GM19025 (cell line): ENCODE data around the gene DCST2.
A peak's percentile ranks its signal among the peaks of the same experiment; 100 is the strongest.

Experiments used
- ATAC-seq: cut with Tn5 transposase; IDR thresholded peaks from one replicate; pipeline ENCODE4 v1.9.1; 2021; ENCODE audit warnings: mild to moderate bottlenecking, low read depth, moderate library complexity; ENCODE audit not compliant: unreplicated experiment

Gene DCST2

DNA sequence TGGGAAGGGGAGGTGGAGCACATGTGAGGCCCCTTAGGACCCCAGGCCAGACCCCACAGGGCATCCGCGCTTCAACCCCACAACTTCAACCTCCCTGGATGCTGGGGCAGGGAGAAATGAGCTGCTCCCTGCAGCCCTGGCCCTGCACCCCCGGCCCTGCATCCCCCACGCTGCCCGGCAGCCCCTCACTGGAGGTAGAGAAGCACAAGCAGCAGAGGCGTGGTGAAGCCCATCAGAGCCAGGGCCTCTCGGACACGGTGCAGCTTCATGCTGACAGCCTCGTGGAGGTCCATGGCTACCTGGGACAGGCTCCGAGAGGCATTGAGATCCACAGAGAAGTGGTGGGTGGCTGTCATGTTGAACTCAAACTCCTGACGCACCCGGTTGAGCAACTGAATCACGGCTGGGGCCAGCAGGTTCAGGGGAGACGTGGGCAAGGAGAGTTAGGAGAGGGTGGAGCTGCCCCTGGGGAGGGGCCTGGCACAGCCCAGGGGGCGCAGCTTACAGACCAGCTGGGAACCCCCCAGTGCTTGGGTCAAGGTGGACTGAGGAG is 3.3 kb downstream of the DCST2 start:
- no peak for ATAC-seq

DNA sequence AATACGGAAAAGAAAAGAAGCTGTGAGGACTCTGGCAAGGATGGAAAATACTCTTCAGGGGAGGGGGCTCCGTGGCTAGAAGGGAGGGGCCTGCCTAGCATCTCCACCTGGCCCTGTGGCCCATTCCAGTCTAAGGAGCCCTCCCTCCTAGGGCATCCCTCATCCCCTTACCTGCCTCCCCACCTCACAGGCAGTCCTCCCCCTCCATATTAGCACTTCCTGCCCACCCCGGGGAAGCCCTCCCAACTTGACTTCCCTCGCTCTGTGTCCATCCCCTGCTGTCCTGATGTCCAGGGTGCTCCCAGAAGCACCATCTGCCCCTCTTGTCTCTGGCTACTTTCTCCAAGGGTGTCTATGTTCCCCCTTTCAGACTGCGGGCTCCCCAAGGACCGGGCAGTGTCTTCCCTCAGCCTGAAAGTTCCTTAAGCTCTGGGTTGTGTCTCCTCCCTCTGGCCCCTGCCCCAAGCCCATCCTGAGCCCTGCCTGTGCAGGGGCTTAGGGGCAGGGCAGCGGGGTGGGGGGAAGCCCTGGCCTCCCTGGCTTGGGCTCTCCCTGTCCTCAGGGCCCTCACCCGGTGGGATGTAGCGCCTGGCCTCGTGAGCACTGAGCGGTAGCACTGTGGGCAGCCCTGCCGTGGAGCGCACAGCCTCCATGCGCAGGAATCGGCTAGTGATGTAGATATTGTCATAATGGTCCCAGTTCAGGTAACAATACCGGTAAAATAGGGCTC is 3.9 kb downstream of the DCST2 start:
- no peak for ATAC-seq

DNA sequence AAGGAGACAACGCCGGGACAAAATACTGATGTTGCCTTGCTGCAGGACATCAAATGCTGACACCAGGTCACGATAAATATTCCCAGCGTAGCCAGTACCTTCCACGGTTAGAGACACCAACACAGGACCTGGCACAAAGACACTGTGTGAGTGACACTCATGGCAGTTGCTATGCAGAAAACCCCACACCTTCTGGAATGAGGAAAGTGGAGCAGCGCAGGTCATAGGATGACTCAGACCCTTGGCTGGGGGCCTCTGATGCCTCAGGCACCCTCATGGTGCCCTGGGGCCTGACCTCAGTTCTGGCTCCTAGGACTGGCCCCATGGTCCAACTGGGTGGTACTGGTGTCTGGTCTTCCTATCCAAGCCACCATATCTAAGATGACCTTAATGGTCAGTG is 7.0 kb downstream of the DCST2 start:
- ATAC-seq, result no peak

DNA sequence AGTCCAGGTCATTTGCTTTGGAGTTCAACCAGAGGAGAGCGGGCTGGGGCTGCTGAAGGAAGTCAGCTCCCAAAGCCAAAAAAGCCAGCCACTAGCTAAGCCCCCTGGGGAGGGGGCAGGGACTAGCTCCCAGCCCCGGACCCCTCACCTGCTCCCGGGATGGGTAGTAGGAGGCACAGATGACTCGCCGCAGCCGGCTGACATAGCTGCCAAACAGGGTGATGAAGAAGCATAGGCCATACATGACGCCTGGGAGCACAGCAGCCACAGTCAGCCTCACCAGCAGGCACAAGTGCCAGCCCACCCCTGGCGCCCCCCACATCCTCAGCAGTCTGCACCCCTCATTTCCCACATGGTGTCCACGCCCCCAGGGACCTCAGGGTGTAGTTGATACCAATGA is 7.4 kb downstream of the DCST2 start:
- ATAC-seq, result no peak

DNA sequence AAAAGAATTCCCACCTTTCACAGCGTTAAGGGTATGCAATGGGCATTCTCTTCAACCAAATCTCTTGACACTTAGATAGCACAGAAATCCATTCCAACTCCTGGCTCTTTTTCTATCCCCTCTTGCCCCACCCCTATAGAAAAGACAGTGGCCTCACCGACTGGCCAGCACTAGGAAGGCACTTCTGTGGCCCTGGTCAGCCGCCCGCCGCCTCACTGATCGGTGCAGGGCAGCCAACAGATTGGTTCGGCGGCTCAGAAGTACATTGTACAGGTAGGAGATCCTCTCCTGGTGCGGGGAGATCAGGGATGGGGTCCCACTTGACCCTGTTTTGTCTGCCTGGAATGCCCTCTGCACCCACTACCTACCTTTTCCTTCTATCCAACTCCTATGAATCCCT is 9.3 kb downstream of the DCST2 start:
- no peak for ATAC-seq

DNA sequence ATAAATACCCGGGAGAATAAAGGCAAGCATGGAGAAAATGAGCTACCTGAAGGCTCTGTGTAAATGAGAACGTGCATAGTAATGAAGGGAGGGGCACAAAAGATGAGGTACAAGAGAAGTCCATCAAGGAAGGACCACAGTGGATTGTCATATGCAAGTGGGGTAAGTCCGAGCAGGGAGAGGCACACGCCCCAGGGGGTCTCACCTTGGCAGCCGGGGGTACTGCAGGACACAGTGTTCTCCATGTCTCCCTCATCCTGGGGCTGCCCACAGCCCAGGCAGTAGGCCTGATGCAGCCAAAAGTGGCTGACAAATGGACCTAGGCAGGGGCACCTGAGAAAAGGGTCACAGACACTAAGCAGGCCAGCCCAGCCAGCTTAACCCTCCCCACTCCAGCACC is 10.0 kb downstream of the DCST2 start:
- ATAC-seq, result no peak

DNA sequence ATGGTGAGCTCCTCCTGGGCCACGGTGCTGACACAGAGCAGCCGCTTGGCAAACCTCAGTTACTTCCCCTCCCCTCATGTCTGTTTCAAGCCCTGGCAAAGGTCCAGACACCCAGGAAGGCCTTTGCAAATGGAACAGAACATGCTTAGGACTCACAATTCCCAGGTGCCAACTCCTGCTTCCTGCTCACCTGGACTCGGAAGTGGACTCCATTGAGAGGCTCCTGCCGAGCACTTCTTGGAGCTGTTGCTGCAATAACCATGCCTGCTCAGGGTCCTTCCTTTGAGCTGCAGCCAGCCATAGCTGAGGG is 10.7 kb downstream of the DCST2 start:
- ATAC-seq, result no peak

DNA sequence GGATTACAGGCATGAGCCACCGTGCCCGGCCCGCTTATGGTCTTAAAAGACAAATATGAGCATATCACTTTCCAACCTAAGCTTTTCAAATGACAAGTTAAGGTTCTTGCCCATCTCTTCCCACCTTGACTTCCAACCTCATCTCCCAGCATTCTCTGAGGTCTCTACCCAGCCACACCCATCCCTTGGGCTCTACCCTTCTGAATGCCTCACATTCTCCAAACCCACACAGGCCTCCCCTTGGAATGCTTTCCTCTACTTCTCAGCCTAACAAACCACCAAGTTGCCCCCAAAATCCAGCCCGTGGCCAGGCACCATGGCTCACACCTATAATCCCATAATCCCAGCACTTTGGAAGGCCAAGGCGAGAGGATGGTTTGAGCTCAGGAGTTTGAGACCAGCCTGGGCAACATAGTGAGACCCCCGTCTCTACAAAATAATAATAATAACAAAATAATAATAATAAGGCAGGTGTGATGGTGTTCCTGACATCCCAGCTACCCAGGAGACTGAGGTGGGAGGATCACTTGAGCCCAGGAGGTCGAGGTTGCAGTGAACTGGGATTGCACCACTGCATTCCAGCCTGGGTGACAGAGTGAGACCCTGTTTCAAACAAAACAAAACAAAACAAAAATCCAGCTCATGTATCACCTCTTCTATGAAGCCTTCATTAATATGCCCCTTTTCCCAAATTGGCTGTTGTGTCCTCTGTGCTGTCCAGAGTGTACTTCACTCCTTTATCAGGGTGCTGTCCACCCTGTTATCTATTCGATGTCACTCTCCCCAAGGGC is 11.2 kb downstream of the DCST2 start:
- no peak for ATAC-seq

DNA sequence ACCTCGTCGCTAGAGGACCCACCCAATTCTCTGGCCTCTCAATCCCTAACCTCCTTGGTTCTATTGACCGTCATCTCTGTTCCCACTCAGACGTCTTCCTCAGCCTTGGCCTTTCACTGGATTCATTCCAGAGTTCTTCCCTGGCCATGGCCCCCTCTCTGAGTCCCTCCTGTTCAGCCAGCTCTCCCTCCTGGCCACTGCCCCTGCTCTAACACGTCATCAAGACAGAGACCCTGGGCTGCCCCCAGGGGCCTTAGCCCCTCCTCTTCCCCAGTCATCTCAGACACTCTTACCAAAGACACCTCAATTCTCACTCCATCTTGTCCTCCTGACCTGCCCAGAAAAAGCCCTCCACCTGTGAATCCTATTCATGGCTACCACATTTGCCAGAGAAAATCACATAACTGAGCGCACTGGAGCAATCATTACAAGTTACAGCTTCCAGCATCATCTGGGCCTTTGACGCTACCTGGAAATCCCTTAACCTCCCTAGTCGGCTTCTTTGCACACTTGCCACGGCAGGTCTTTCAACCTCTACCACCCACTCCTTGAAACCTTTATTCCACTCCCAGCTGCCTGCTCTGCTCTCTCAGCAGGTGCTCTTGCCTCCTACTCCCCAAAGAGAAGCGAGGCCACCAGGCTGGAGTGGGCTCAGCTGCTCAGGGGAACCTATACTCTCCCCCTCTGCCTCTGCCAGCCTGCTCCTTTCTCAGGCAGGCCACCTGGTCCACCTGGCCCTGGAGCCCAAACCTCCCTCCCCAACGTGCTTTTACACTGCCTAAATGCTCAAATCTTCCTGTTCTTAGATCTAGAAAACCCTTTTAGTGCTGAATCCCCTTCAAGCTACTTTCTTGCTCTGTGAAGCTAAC is 14.0 kb downstream of the DCST2 start:
- no peak for ATAC-seq

DNA sequence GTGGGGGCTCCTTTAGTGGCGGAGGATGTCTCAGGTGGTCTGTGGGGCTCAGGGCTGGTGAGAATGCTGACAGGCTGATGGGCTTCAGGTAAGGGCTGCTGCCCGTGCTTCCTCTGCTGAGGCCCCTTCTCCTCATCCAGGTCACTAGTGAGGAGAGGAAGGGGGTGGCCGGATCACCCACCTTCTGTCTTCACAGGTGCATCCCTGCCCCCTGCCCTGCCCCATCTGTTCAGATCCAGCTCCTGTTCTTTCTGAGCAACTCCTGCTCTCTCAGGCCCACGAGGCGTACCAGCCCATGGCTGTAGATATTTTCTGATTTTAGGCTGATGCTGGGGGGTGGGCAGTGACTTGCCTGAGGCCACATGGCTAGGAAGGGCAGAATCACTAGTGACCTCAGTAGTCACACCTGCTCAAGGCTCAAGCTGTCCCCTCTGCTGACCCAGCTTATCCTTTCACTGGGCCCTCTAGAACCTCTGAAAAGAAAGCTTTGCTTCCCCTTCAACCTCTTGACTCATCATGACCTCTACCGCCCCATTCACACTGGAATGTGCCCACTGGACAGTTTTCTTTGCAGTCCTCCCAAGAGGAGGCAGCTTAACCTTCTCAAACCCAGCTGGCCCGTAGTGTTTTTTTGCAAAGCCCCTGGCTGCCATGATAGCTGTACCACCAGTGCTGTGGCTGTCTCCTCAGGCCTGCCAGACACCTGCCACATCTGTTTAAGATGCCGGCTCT is 14.8 kb downstream of the DCST2 start:
- ATAC-seq, result no peak

DNA sequence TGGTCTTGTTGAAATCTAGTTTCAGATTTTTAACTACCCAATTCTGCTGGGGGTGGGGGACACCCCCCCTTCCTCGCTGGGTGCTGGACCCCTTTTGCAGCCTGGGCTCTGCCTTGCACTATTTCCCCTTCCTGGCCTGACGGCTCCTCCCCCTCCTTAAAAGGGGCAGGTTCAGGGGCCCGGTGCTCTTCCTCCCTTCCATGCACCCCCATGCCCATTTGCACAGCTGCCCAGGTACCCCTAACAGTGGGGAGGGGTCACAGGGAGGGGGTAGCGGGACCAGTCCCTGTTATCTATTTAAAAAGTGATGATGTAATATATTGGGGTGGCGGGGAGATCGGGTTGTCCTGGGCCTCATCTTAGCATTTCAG is 15.7 kb downstream of the DCST2 start:
- no peak for ATAC-seq

DNA sequence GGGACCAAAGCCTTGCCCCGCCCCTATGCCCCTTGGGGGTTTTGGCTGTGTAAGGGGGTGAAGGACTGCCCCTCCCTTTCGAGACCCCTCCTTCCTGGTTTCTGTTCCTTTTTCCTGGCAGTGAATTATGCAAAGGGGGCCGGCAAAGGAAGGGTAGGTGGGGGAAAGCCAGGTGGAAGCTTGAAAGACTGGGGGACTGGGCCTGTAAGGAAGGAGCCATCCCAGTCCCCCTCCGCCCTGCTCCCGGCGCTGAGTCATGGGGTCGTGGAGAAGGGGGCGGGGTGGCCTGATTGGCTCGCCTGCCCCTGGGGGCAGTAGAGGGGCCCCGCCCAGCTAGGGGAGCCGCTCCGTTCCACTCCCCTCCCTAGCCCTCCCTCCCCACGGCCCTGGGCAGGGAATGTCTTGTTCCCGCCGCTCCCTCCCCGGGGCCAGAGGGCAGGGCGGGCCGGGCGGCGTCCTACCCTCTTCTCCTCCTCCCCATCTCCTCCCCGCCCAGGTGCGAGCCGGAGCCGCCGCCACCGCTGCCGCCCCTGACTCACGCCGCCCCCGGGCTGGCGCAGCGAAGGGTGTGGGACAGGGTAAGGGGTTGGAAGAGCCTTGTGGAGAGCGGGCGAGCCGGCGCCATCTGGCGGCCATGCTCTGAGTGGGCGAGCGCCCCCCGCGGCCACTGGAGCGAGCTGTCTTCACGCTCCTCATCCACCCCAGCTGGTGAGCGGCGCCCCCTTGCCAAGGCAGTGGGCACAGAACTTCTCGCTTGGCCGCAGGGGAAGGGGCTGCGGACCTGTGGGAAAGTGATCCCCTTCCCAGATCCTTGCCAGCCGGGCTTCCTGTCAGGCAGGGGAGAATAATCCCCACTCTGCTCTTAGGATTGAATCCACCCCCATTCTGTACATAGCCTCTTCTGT is 16.3 kb downstream of the DCST2 start:
- ATAC-seq, result peak; percentile 74

DNA sequence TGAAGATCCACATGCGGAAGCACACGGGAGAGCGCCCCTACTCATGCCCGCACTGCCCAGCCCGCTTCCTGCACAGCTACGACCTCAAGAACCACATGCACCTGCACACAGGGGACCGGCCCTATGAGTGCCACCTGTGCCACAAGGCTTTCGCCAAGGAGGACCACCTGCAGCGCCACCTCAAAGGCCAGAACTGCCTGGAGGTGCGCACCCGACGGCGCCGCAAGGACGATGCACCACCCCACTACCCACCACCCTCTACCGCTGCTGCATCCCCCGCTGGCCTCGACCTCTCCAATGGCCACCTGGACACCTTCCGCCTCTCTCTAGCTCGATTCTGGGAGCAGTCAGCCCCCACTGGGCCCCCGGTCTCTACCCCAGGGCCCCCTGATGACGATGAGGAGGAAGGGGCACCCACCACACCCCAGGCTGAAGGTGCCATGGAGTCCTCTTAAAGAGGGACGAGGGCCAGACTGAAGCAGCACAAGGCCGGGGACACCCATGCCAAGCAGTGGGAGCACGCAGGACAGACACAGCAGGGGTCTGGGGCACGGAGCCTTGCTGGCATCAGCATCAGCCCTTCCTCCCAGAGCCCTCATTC is 17.2 kb downstream of the DCST2 start:
- no peak for ATAC-seq

DNA sequence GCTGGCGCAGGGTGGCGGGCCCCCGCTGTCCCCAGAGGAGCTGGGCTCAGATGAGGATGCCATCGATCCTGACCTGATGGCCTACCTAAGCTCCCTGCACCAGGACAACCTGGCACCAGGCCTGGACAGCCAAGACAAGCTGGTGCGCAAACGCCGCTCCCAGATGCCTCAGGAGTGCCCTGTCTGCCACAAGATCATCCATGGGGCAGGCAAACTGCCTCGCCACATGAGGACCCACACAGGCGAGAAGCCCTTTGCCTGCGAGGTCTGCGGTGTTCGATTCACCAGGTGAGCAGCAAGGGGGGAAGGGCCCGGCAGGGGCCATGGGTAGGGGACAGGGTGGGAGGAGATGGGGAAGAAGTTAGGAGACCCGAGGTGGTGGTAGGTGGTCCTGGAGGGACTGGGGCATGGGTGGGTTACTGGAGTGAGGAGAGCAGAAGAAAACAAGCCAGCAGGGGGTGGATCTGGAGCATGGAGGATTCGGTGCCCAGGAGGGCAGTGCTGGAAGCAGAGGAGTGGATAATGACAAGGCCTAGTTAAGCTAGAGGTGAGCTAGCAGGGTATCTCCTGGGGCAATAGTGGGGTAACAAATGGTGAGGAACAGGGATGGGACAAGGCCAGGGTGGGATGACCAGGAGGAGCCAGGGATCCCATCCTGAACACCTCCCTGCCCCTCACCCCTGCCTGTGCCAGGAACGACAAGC is 17.9 kb downstream of the DCST2 start:
- ATAC-seq, result no peak

DNA sequence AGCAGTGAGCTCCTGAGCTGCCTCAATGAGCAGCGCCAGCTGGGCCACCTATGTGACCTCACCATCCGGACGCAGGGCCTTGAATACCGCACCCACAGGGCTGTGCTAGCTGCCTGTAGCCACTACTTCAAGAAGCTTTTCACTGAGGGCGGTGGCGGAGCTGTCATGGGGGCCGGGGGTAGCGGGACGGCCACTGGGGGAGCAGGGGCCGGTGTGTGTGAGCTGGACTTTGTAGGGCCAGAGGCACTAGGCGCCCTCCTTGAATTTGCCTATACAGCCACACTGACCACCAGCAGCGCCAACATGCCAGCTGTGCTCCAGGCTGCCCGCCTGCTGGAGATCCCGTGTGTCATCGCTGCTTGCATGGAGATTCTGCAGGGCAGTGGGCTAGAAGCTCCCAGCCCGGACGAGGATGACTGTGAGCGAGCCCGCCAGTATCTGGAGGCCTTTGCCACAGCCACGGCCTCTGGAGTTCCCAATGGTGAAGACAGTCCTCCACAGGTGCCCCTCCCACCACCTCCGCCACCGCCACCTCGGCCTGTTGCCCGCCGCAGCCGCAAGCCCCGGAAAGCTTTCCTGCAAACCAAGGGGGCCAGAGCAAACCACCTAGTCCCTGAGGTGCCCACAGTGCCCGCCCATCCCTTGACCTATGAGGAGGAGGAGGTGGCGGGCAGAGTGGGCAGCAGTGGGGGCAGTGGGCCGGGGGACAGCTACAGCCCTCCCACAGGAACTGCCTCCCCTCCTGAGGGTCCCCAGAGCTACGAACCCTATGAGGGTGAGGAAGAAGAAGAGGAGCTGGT is 18.7 kb downstream of the DCST2 start:
- ATAC-seq, result no peak

DNA sequence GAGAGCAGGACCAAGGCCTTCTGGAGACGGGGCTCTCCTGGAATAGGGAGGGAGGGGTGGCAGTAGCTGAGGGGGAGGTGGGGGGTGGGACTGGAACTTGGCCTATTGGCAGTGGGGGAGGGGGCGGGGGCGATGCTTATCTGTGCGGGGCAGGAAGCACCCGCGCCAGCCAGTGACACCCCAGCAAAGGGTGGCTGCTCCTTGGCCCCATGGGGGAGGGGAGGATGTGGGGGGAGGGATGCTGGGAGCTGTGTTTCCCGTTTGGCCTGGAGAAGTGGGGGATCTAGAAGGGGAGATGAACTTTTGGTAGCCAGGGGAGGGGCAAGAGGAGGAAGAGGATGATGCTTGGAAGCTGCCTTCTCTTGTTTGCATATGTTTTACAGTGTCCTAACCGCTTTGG is 19.9 kb downstream of the DCST2 start:
- no peak for ATAC-seq

DNA sequence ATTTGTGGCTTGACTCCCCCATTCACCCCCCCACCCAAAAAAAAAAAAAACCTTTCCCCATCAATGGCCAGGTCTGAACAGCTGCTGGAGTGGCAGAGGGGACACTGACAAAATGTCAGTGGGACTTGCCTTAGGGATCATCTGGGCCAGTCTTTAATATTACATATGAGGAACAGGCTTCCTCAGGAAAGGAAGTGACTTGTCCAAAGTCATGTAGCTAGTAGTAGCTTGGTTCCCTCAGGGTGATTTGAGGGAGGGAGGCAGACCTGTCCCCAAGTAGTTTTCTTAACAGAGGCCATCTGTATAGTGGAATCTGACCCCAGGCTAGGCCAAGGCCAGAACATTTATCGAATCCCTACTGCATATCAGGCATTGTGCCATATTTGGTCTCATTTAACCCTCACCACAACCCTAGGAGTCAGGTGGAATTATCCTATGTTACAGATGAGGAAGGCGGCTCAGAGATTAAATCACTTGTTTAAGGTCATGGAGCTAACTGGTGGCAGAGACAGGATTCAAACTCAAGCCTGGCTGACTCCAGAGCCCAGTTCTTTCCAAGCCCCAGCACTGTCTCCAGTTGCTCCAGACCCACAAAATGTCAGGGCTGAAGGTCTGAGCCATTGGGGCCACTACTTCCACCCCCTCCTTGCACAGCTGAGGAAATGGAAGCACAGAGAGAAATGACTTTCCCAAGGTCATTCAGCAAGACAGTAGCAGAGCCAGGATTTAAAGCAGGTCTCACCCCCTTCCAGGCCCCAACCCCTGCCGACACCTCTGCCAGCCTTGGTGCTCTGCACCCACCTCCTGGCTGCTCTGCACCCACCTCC is 20.6 kb downstream of the DCST2 start:
- ATAC-seq, result no peak
